ENCODE measurements around the gene MROH7. TPM values are rescaled to one million over a fixed set of nuclear protein-coding genes. Genes with fewer than 3 reads are reported as not detected.

The MROH7 gene
- polyA plus RNA-seq, 1 donor, result 5.9 TPM

GRCh38 chr1:54698346-54698745, 56.8 kb downstream of the MROH7 start:
- no peak for DNase-seq

- no peak for DNase-seq
These were observed 58.4 kb downstream of the MROH7 start for GRCh38 chr1:54699936-54700525.

DNA sequence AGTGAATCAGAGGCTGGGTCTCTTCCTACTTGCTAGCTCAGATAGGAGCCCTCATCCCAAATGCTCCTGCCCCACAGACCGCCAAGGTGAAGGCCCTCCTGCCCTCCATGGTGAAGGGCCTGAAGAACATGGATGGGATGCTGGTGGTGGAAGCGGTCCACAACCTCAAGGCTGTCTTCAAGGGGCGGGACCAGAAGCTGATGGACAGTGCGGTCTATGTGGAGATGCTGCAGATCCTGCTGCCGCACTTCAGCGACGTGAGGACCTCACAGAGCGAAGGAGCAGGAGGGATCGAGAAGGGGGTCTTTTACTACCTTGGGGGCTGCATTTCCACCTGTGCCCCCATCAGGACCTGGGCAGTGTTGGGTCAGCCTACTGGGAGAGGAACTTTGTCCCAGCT, 59.5 kb downstream of the MROH7 start:
- DNase-seq, result no peak

DNA sequence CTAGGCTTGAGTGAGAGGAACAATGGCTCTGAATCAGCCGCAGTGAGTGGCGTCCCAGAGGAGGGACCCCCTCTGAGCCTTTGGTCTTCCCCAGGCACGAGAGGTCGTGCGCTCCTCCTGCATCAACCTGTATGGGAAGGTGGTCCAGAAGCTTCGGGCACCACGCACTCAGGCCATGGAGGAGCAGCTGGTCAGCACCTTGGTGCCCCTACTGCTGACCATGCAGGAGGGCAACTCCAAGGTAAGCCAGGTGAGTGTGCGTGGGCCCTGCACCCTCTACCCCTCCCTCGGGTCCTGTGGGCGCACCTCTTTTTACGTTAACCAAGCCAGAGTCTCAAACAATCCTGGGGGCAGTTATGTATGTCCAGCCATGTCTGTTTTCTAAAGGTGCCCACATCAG, 60.4 kb downstream of the MROH7 start:
- DNase-seq, result no peak

GRCh38 chr1:54703471-54703870, 61.9 kb downstream of the MROH7 start:
- DNase-seq, result no peak

GRCh38 chr1:54705153-54705552, 63.6 kb downstream of the MROH7 start:
- no peak for DNase-seq

GRCh38 chr1:54706419-54706818, 64.8 kb downstream of the MROH7 start:
- no peak for DNase-seq

- DNase-seq, result no peak
These were observed 66.8 kb downstream of the MROH7 start for GRCh38 chr1:54708385-54708784.

- DNase-seq, result no peak
These were observed 68.1 kb downstream of the MROH7 start for GRCh38 chr1:54709547-54710292.

DNA sequence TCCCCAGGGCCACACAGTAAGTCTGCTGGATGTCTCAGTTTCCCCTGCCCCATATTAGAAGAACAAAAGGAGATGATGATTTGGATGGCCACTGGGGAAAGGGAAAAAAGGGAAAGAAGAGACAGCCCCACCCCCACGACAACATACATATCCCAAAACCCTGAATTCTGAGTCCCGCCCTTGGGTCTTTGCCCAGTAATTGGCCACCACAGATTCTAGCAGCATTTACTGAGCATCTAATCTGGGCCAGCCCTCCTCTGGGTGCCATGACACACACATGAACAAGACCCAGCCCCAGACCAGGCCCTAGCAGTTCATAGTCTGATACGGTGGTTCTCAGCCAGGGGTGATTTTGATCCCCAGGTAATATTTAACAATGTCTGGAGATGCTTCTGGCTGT, 68.8 kb downstream of the MROH7 start:
- DNase-seq, result no peak

GRCh38 chr1:54710841-54711240, 69.3 kb downstream of the MROH7 start:
- no peak for DNase-seq

GRCh38 chr1:54711536-54711935, 70.0 kb downstream of the MROH7 start:
- no peak for DNase-seq

GRCh38 chr1:54714881-54715492, 73.4 kb downstream of the MROH7 start:
- DNase-seq, result peak; percentile 3

- DNase-seq, result peak; percentile 88
These were observed 74.1 kb downstream of the MROH7 start, which contains the start of gene TTC4 for GRCh38 chr1:54715493-54716298. TSS of gene TTC4 (plus strand) at chr1:54715861. CDS start at chr1:54715909, 48 bp downstream.

DNA sequence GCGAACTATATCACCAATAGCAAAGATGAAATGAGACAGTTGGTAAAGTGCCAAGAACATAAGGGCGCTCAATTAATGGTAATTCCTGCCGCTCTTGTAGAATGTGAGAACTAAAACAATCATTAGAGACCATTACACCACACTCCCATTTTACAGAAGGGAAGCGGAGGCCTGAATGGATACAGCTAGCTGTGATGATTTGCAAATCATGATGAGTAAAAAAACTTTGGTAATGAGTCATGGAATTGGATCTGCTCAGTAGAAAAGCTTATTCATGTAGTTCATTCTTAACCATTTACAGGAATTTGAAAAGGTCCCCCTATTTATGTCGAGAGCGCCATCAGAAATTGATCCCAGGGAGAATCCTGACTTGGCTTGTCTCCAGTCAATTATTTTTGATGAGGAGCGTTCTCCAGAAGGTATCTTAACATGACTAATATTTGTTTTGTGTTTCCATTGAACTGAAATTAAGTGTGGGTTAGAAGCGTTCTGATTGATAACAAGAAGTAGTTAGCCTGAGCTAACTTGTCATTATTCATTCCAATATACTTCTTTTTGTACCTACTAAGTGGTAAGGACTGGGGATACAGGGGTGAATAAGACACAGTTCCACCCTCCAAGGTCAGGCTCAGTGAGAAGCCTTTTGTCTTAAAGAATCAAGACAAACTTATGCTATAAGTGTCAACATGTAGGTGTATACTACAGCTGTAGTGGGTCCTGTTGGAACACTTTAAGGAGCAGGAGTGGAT, 74.9 kb downstream of the MROH7 start:
- no peak for DNase-seq

DNA sequence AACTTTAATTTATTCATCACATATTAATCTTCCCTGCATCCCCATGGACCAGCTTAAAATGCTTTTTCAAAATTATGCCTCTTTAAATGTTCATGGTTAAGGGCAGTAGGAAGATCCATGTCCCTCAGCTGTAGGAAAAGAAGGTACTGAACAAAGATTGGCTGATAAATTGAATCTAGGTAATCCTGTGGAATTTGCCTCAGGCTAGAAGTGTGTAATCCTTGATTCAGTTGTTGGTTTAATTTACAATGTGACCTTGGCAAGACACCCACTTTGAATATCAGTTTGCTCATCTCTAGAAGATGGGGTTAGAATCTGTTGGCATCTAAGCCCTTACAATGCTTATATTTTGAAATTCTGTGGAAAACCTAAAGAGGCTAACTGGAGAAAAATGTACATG, 80.1 kb downstream of the MROH7 start:
- no peak for DNase-seq

DNA sequence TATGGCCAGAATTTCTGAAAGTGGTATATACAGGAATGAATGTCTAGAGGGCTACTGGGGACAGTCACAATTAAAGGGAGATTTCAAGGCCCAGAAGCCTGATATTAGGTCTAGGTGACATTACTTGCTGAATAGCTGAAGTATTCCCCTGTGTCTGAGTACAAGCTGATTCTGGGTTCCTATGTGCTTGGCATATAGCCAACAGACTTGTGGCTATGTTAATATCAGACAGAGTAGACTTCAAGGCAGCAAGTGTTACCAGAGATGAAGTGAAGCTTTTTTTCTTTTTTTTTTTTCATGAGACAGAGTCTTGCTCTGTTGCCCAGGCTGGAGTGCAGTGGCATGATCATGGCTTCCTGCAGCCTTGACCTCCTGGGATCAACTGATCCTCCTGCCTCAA, 82.4 kb downstream of the MROH7 start:
- no peak for DNase-seq

- DNase-seq, result no peak
These were observed 83.2 kb downstream of the MROH7 start for GRCh38 chr1:54724771-54725170.

GRCh38 chr1:54728027-54728426, 86.4 kb downstream of the MROH7 start:
- DNase-seq, result no peak

GRCh38 chr1:54736685-54737084, 95.1 kb downstream of the MROH7 start:
- no peak for DNase-seq

DNA sequence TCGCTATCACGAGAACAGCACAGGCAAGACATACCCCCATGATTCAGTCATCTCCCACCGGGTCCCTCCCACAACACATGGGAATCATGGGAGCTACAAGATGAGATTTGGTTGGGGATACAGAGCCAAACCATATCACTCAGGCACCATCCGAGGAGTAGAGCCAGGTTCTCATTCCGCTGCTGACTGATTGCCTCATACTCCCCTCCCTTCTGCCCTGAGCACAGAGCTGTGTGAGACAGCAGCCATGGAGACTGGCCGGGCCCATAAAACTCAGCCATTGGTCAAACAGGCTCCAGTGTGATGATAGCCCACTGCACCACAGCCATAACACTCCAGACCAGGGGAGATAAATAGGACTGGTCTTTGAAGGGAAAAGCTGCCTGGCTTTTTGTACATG, 96.7 kb downstream of the MROH7 start:
- DNase-seq, result no peak

DNA sequence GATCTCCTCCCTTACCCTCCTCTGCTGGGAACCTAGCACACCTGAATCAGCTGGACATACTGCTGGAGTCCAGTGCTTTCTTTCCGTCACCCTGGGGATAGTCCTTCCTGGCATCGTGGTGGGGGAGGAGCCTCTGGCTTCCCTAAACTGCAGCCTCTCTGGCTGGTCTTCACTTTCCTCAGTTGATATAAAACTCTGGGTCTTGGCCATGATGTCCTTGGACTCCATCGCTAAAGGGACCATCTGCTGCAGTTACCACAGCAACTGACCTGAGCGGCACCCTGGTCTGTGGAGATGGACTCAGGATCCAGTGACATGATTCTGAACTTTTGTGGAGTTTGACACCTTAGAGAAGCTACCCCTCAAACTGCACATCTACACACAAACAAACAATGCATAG, 99.9 kb downstream of the MROH7 start:
- DNase-seq, result no peak

All from hindlimb muscle (tissue), 1 donor.